HL-60 (cell line): Measurements from ENCODE around the gene CAMKMT.

Source experiments
- DNase-seq, 2 experiments: peaks; one replicate each; pipeline ENCODE4 v3.0.0-alpha.2; 2010 to 2020; ENCODE audit warnings: low read depth in 1 of 2, low spot score in 1 of 2
- H3K27ac ChIP-seq: fragments of 250-450 bp; sonication (Bioruptor Pico); replicated peaks from 2 replicates; pipeline ENCODE4 v1.5.1; 2020; ENCODE audit warnings: mild to moderate bottlenecking, moderate library complexity
- H3K27me3 ChIP-seq: fragments of 250-450 bp; sonication (Bioruptor Pico); 2 replicates; pipeline ENCODE4 v1.5.1; 2021; ENCODE audit warnings: mild to moderate bottlenecking, moderate library complexity; ENCODE audit not compliant: insufficient read depth, poor library complexity, severe bottlenecking
- H3K4me3 ChIP-seq: replicated peaks from 2 replicates; pipeline ENCODE4 v1.5.1; 2011; ENCODE audit warnings: mild to moderate bottlenecking, control low read depth, low read length; ENCODE audit not compliant: insufficient read depth
- GABPA ChIP-seq: IDR thresholded peaks from 2 replicates; pipeline ENCODE4 v1.6.1; 2012; ENCODE audit warnings: low read depth
- POLR2AphosphoS5 ChIP-seq: IDR thresholded peaks from 2 replicates; pipeline ENCODE4 v1.6.1; 2012; ENCODE audit warnings: low read depth
- SPI1 ChIP-seq: IDR thresholded peaks from 2 replicates; pipeline ENCODE4 v1.6.1; 2012; ENCODE audit warnings: low read depth, mild to moderate bottlenecking, borderline replicate concordance
- TF ChIP-seq, protein P1 (sequence below): IDR thresholded peaks from 2 replicates; pipeline ENCODE4 v1.6.1; 2012; ENCODE audit warnings: low read depth; ENCODE audit not compliant: insufficient replicate concordance
- TF ChIP-seq, protein P2 (sequence below): IDR thresholded peaks from one replicate; pipeline ENCODE4 v1.5.1; 2011; ENCODE audit warnings: low read length, control low read depth, inconsistent platforms; ENCODE audit not compliant: insufficient read depth

The CAMKMT gene

DNA sequence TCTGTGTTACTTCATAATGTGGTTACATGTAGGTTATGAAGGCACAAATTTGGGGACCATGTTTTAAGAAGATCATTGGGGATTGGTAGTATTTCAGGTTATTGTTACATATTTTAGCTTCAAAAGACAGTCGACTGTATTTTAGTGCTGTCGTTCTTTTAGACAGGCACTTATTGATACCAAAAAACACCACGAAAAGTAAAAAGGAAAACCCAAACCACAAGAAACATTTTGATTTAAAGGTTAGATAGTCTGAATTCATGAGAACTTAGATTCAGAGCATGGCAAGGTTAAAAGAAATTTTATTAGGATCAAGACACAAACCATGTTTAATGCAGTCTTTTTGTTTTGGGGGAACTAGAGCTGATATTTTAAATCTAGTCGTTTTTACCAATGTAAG, 209.0 kb downstream of the CAMKMT start:
- DNase-seq: no peak
- Histone ChIP-seq H3K27me3 (no peaks in the 10 kb centered on the region), H3K4me3 (no peak overlapping the region), H3K27ac (no peak overlapping the region)
- TF ChIP-seq POLR2AphosphoS5 (no peak), GABPA (no peak), SPI1 (no peak)
- TF ChIP-seq, protein P1, sequence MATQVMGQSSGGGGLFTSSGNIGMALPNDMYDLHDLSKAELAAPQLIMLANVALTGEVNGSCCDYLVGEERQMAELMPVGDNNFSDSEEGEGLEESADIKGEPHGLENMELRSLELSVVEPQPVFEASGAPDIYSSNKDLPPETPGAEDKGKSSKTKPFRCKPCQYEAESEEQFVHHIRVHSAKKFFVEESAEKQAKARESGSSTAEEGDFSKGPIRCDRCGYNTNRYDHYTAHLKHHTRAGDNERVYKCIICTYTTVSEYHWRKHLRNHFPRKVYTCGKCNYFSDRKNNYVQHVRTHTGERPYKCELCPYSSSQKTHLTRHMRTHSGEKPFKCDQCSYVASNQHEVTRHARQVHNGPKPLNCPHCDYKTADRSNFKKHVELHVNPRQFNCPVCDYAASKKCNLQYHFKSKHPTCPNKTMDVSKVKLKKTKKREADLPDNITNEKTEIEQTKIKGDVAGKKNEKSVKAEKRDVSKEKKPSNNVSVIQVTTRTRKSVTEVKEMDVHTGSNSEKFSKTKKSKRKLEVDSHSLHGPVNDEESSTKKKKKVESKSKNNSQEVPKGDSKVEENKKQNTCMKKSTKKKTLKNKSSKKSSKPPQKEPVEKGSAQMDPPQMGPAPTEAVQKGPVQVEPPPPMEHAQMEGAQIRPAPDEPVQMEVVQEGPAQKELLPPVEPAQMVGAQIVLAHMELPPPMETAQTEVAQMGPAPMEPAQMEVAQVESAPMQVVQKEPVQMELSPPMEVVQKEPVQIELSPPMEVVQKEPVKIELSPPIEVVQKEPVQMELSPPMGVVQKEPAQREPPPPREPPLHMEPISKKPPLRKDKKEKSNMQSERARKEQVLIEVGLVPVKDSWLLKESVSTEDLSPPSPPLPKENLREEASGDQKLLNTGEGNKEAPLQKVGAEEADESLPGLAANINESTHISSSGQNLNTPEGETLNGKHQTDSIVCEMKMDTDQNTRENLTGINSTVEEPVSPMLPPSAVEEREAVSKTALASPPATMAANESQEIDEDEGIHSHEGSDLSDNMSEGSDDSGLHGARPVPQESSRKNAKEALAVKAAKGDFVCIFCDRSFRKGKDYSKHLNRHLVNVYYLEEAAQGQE: no peak
- TF ChIP-seq, protein P2, sequence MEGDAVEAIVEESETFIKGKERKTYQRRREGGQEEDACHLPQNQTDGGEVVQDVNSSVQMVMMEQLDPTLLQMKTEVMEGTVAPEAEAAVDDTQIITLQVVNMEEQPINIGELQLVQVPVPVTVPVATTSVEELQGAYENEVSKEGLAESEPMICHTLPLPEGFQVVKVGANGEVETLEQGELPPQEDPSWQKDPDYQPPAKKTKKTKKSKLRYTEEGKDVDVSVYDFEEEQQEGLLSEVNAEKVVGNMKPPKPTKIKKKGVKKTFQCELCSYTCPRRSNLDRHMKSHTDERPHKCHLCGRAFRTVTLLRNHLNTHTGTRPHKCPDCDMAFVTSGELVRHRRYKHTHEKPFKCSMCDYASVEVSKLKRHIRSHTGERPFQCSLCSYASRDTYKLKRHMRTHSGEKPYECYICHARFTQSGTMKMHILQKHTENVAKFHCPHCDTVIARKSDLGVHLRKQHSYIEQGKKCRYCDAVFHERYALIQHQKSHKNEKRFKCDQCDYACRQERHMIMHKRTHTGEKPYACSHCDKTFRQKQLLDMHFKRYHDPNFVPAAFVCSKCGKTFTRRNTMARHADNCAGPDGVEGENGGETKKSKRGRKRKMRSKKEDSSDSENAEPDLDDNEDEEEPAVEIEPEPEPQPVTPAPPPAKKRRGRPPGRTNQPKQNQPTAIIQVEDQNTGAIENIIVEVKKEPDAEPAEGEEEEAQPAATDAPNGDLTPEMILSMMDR: no peak

DNA sequence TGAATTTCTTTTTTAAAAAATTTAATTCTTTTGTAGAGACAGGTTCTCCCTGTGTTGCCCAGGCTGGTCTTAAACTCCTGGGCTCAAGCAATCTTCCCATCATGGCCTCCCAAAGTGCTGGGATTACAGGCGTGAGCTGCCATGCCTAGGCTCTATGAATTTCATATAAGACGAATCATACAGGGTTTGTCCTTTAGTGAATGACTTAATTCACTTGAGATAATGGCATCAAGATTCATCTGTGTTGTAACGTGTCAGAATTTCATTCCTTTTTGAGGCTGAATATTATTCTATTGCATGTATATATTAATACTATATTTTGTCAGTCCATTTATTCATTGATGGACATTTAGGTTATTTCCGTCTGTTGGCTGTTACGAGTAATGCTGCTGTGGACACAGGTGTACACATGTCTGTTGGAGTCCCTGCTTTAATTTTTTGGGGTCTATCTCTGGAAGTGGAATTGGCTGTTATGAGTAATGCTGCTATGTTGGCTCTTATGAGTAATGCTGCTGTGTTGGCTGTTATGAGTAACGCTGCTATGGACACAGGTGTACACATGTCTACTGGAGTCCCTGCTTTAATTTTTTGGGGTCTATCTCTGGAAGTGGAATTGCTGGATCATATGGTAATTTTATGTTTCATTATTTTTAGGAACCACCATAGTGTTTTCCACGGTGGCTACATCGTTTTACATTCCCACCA, 210.6 kb downstream of the CAMKMT start:
- H3K27me3 ChIP-seq: no peaks in the 10 kb centered on the region
- no peak for DNase-seq
- TF ChIP-seq POLR2AphosphoS5 (no peak), SPI1 (no peak), GABPA (no peak)
- TF ChIP-seq, protein P2: no peak
- TF ChIP-seq, protein P1: no peak
- H3K27ac ChIP-seq: no peak overlapping the region
- H3K4me3 ChIP-seq: no peak overlapping the region

DNA sequence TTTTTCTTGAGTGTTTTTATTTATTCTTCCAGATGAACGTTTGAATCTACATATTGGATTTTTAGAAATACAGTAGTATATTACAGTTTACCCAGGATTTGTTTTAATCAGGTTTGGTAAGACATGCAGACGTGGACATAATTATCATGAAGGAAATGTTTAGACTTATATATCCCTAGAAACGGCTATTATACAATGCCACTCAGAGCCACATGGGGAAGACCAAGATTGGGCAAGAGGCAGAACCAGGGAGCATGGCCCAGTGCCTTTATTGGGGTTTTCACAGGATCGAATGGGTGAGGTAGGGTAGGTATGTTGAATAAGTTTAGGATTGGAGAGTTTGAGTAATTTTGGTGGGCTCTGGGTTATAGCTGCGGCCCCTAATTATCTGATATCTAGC, 212.2 kb downstream of the CAMKMT start:
- Histone ChIP-seq H3K27me3 (no peaks in the 10 kb centered on the region), H3K4me3 (no peak overlapping the region), H3K27ac (no peak overlapping the region)
- TF ChIP-seq, protein P1: no peak
- TF ChIP-seq POLR2AphosphoS5: no peak
- TF ChIP-seq, protein P2: no peak
- no peak for TF ChIP-seq SPI1
- TF ChIP-seq GABPA: no peak
- DNase-seq: no peak
